Kidney capillary endothelial cell (primary cell): ENCODE measurements around the gene ATG9A.
A peak's percentile ranks its signal among the peaks of the same experiment; 100 is the strongest.

Source experiments
- DNase-seq: peaks from one replicate; pipeline ENCODE4 v3.0.0-alpha.2; 2018; ENCODE audit warnings: low spot score

The ATG9A gene

GRCh38 chr2:219221957-219222518 is 7.4 kb downstream of the ATG9A start:
- no peak for DNase-seq

- no peak for DNase-seq
Measured at GRCh38 chr2:219220652-219221402, 8.6 kb downstream of the ATG9A start.

DNA sequence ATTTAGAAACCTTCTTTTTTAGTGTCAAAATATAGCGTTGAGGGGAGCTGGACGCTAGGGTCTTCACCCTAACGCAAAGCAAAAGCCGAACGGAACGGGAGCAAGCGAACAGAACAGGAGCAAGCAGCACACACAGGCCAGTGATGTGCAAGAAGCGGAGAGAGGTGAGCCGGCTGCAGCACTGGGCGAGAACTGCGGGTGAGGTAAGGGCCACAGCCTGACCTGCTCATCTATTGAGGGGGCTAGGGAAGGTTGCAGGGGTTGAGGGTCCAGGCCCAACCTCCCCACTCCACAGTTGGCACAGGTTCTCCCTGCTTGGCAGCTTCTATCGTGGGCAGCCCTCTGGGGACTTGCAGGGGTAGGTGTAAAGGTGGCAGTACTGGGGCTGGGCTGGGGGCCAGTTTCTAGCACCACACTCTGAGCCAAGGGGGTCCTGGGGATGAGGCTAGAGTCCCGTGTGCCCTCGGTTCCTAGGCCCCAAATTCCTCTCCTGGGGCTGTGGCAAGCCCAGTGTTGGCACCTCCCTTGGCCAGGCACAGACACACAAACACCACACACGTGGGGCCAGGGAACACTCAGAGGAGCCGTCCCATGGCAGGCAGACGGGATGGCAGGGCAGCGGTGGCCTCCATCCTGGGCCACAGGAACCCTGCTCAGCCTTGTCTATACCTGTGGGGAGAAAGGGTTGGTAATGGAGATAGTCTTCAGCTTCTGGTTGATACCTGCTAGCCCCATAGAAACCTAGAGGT is 9.5 kb downstream of the ATG9A start:
- DNase-seq = no peak

GRCh38 chr2:219218732-219219701 is 10.4 kb downstream of the ATG9A start, which contains the start of gene ABCB6:
TSS of gene ABCB6 (minus strand) at chr2:219218958. CDS start at chr2:219218673, 285 bp downstream.
- DNase-seq = peak; percentile 67

GRCh38 chr2:219218217-219218731 is 11.2 kb downstream of the ATG9A start:
- DNase-seq = peak; percentile 42

GRCh38 chr2:219216535-219216915 is 12.9 kb downstream of the ATG9A start:
- DNase-seq = no peak

DNA sequence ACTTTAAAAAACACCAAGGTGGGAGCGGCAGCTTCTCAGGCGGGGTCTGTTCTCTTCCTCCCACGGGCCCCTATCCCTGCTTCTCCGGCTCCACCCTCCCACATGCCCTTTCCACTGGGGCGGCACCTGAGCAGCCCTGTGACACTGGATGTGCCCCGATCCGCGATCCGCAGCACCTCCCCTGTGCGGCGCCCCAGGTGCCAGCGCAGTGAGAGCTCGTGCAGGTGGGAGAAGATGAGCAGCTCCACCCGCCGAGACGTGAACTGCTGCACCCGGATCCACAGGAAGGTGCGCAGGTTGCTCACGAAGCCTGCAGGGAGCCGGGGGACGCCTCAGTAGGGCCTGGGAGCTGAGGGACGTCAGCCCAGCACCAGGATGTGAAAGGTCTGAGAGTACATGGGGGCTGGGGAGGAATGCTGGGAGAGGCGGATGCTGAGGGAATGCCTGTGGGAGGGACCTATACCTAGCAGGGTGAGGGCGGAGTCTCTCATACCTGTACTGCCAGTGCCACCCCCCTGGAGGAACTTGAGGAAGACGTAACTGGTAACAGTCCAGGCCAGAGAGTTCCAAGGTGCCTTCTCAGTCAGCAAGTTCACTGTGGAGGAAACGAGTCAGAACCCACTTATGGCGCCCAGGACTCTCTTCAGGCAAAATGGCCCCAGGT is 13.4 kb downstream of the ATG9A start:
- DNase-seq = no peak

DNA sequence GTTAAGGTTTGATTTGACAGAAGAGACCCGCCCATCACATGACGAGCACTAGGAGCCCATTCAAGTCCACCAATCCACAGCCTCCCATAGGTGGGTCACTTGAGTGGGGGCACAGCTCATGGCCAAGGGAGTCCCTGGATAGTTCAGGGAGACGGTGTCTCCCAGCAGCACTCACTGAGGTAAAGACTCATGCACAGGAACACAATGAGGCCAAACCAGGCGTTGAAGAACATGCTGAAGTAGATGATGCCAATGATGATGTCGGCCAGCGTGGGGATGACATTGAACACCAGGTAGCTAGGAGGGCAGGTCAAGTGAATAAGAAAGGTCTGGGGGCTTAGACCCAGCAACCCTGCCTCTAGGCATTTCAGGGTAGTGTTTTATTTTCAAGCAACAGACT is 14.7 kb downstream of the ATG9A start:
- DNase-seq = no peak

DNA sequence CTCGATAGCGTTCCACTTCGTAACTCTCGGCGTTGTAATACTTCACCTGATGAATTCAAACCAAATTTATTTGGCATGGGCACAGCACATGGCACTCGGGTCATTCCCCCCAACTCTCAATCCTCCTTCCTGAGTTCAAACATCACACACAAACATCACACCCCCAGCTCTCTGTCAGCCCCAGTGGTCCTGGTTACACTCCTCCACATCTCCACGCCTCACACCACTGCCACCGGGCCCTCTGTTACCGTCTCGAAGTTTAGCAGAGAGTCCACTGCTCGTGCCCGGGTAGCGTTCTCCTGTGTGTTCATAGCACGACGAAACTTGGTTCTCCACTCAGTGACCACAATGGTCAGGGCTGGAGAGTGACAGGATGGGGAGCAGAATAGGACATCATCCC is 15.3 kb downstream of the ATG9A start:
- DNase-seq = no peak

GRCh38 chr2:219213486-219214071 is 15.9 kb downstream of the ATG9A start:
- no peak for DNase-seq

- no peak for DNase-seq
Measured at GRCh38 chr2:219213026-219213415, 16.4 kb downstream of the ATG9A start.

DNA sequence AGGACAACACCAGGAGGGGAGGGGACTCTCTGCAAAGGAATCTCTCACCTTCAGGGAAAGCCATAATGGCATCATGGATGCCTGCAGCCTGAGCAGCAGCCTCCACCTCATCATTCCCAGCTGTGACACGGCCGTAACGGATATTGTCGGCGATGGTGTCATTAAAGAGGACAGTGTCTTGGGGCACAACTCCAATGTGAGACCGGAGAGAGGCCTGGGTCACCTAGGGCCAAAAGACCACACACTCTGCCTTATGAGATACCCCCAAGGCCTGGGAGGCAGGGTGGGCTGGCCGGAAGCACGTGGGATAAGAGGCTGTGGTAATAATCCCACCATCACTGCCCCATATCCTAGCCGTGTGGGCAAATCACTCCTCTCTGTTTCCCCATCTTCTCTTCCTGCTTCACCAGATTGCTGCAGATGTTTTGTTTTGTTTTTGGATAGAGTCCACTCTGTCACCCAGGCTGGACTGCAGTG is 18.5 kb downstream of the ATG9A start:
- DNase-seq = no peak

GRCh38 chr2:219210196-219210885 is 19.1 kb downstream of the ATG9A start:
- no peak for DNase-seq

GRCh38 chr2:219209236-219210195 is 19.9 kb downstream of the ATG9A start:
- no peak for DNase-seq

DNA sequence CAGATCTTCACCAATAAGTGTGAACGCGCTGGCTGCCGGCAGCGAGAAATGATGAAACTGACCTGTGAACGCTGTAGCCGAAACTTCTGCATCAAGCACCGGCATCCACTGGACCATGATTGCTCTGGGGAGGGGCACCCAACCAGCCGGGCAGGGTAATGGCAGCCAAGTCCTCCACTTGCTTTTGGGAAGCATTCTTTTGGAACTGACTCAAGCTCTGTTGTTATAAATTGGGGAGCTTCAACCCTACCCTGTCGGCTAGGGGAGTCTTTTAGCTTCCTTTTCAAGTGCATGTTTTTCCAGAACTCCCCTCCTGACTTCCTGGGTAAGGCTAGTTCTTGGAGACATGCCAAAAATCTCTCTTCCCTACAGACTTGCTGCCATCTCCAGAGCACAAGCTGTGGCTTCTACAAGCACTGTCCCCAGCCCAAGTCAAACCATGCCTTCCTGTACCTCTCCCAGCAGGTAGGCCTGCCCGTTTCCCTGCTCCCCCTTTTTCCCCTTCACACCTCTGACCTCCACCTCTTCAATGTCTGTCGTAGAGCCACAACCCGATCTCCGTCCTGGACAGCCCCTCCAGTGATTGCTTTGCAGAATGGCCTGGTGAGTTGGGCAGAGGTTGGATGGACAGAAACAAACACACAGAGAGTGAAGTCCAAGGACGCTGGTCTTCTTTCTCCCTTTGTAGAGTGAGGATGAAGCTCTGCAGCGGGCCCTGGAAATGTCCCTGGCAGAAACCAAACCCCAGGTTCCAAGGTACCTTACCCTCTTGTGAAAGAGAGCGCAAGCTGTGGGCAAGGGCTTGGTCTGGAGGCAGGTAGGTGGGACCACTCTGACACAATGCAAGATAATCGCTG is 21.3 kb downstream of the ATG9A start:
- DNase-seq = no peak

GRCh38 chr2:219207134-219207883 is 22.1 kb downstream of the ATG9A start:
- DNase-seq = no peak
